Activated CD8-positive, alpha-beta T cell treated with anti-CD3 and anti-CD28 coated beads, Interleukin-2, amount 10 ng/mL, durations not matched to agents 7 days and 5 days (primary cell): ENCODE results near the gene ELOVL5. TPM values are rescaled to one million over a fixed set of nuclear protein-coding genes. Genes with fewer than 3 reads are reported as not detected.
A peak's percentile ranks its signal among the peaks of the same experiment; 100 is the strongest.

ENCODE experiments used
- ATAC-seq: fragments of 150-1000 bp; cut with Tn5 transposase; one replicate; pipeline ENCODE4 v1.10.0; 2021; ENCODE audit warnings: moderate library complexity
- CTCF ChIA-PET: fragments of 350-600 bp; sonication (Branson Sonifier 250); formaldehyde crosslinking; loops from one replicate; lab custom pipeline; 2021; ENCODE audit warnings: antibody characterized with exemption; lab: Charles Lee
- POLR2A ChIA-PET: fragments of 350-600 bp; sonication (Branson Sonifier 250); formaldehyde crosslinking; loops from one replicate; lab custom pipeline; 2021; ENCODE audit warnings: antibody characterized with exemption; lab: Charles Lee
- DNase-seq: peaks from one replicate; pipeline ENCODE4 v3.0.0-alpha.2; 2020
- H3K27ac Mint-ChIP-seq: one replicate; pipeline ENCODE4 v1.8.0; 2021; ENCODE audit warnings: mild to moderate bottlenecking, mixed read lengths
- H3K27me3 Mint-ChIP-seq: one replicate; pipeline ENCODE4 v1.8.0; 2021; ENCODE audit warnings: low read depth, mixed read lengths
- H3K36me3 Mint-ChIP-seq: one replicate; pipeline ENCODE4 v1.8.0; 2021; ENCODE audit warnings: low read depth, mixed read lengths
- H3K4me1 Mint-ChIP-seq: one replicate; pipeline ENCODE4 v1.8.0; 2021; ENCODE audit warnings: low read depth, mixed read lengths
- H3K4me3 Mint-ChIP-seq: one replicate; pipeline ENCODE4 v1.8.0; 2021; ENCODE audit warnings: mild to moderate bottlenecking, mixed read lengths
- H3K9me3 Mint-ChIP-seq: one replicate; pipeline ENCODE4 v1.8.0; 2022; ENCODE audit warnings: mixed read lengths; ENCODE audit not compliant: insufficient read depth
- total RNA-seq, 2 experiments: library from RNA; stranded (reverse); gene quantifications; one replicate each; pipeline ENCODE4 v1.2.3, GENCODE V29; 2021

Gene ELOVL5
- total RNA-seq, 2 experiments from 2014 or later = 116 TPM

DNA sequence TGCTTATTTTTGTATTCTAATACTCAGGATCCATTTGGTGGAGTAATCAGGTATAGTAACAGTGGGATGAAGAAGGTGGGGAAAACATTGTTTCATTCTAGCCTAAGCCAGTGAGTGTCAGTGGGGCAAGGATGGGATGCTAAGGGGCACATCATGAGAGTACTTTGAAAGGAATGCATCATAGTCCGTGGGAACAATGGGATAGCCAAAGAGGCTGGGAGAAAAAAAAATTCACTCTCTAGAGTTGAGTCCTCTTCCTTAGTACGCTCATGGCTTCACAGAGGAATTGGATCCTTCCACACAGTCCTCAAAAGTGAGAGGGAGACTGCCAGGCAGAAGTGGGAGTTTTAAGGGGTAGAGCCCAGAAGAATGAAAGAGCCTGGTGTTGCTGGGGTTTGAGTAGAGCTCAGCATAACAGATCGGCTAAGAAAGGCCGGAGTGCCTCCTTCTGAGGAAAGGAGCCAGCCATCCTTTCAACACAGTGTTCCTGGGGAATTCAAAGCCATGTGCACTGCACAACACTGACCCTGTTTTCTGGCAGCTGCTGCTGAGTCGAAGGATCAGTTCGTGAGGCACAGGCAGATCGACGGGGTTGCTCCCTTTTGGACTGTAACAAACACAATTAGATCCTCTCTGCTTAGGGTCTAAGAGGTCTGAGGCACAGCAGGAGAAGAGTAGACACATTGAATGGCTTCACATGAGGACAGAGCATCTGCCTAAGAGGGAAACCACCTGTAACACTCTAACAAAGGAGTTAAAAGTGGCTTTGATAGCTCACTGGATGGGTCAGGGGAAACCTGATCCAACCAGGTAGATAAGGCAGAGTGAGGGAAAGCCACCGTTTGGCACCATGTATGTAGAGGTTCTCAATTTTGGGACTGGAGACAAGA, 61.2 kb downstream of the ELOVL5 start:
- ChIA-PET POLR2A (no interaction called here), CTCF (interaction anchor here (0.6 kb wide), 1 partner anchor 256 kb away, joined by 4 read pairs; no protein-coding TSS in a partner anchor)
- DNase-seq (no peak), ATAC-seq (no peak)
- peaks cover 24% of the 10 kb centered on the region for H3K4me1 Mint-ChIP-seq
- no peak overlapping the region for H3K27ac Mint-ChIP-seq
- no peak overlapping the region for H3K4me3 Mint-ChIP-seq
- no peaks in the 10 kb centered on the region for H3K9me3 Mint-ChIP-seq
- peaks cover 44% of the 10 kb centered on the region for H3K36me3 Mint-ChIP-seq
- H3K27me3 Mint-ChIP-seq = no peaks in the 10 kb centered on the region

DNA sequence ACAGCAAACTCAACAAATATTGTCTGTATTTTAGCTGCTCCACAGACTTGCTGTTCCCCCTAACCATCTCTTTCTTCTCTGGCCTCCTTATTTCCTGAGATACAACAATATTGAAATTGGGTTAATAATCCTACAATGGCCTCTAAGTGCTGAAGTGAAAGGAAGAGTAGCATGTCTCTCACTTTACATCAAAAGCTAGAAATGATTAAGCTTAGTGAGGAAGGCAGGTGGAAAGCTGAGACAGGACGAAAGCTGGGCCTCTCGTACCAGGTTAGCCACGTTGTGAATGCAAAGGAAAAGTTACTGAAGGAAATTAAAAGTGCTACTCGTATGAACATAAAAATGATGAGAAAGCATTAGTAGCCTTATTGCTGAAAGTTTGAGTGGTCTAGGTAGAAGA, 63.8 kb downstream of the ELOVL5 start:
- H3K27ac Mint-ChIP-seq = peak overlapping the region; percentile 33
- ATAC-seq = no peak
- peaks cover 16% of the 10 kb centered on the region for H3K4me1 Mint-ChIP-seq
- H3K9me3 Mint-ChIP-seq = no peaks in the 10 kb centered on the region
- POLR2A ChIA-PET = no interaction called here
- CTCF ChIA-PET = interaction anchor here (0.6 to 1.2 kb wide), 4 partner anchors 9 to 126 kb away, joined by 3 to 4 read pairs (median 3); no protein-coding TSS in a partner anchor
- H3K36me3 Mint-ChIP-seq = peaks cover 44% of the 10 kb centered on the region
- DNase-seq = no peak
- no peak overlapping the region for H3K4me3 Mint-ChIP-seq
- H3K27me3 Mint-ChIP-seq = no peaks in the 10 kb centered on the region

DNA sequence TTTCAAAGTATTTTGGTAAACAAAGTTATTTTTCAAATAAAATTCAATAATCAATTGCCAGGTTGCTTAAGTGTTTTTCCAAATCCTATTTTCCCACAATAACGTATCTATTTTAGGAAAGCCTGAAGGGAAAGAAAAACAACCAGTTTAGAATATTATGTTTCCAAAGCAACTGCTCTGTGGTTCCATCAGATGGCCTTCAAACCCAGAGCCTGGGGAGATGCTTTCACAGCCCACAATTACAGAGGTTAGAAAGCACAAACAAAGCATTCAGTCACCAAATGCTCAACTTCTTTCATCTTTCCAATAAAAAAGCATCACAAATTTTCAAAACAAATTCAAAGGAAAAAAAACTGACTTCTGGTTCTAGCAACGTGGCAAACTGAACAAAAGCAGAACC, 66.0 kb downstream of the ELOVL5 start:
- peaks cover 49% of the 10 kb centered on the region for H3K36me3 Mint-ChIP-seq
- no peaks in the 10 kb centered on the region for H3K9me3 Mint-ChIP-seq
- H3K4me1 Mint-ChIP-seq = peaks cover 25% of the 10 kb centered on the region
- no peak overlapping the region for H3K27ac Mint-ChIP-seq
- H3K4me3 Mint-ChIP-seq = no peak overlapping the region
- ATAC-seq (no peak), DNase-seq (no peak)
- POLR2A ChIA-PET = no interaction called here
- CTCF ChIA-PET = no interaction called here
- no peaks in the 10 kb centered on the region for H3K27me3 Mint-ChIP-seq

DNA sequence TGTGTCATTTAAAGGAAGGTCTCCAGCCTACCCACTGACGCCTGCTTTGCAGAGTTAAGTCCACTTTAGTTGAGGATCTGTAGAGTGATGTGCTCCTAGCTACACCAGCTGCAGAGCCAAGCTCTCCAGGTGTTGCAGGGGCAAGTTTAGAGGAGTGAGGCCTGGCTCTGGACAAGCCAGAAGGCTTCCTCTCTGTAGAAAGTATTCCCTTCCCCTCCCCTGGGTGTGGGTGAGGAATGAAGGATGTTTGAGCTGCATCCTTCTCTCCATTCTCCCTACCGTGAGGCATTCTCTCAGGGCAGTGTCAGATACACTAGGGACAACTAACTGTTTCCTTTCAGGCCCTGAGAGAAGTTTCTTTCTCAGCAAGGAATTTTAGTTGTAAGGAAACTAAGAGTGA, 66.5 kb downstream of the ELOVL5 start:
- Mint-ChIP-seq H3K36me3 (peaks cover 47% of the 10 kb centered on the region), H3K27me3 (no peaks in the 10 kb centered on the region), H3K27ac (no peak overlapping the region), H3K4me3 (no peak overlapping the region), H3K9me3 (no peaks in the 10 kb centered on the region), H3K4me1 (peaks cover 28% of the 10 kb centered on the region)
- POLR2A ChIA-PET = no interaction called here
- ATAC-seq (no peak), DNase-seq (no peak)
- CTCF ChIA-PET = interaction anchor here (0.7 kb wide), 1 partner anchor 12 kb away, joined by 3 read pairs; no protein-coding TSS in a partner anchor

DNA sequence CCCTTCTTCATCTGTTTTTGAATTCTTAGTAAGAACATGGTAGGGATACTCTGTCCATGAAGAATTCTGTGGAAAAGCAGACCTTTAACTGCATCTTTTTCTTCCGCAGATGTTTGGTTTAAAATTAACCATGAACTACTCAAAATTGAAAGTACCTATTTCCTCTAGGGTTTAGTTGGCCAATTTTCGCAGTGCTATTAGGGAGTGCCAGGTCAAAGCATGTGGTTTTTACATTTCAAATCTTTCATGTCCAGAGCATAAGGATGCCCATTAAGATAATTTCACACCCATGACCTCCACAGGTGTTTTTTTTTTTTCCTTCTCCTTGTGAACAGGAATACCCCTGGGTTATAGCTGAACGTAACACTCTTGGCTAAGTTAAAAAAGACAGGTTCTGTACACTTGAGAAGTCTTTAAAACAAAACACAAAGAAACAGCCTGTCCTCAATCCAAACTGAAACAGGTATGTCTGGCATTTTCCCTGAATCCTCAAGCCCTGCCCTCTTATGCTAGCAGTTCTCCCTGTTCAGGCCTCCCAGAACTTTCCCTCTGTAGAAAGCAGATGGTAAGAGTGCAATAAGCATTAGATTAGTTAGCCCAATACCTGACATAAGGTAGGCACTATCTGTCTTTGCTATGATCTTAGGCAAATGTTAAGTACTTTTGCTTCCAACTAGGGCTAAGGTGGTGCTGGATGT, 67.1 kb downstream of the ELOVL5 start:
- Mint-ChIP-seq H3K27ac (no peak overlapping the region), H3K9me3 (no peaks in the 10 kb centered on the region), H3K27me3 (no peaks in the 10 kb centered on the region), H3K4me1 (peaks cover 28% of the 10 kb centered on the region), H3K4me3 (no peak overlapping the region), H3K36me3 (peaks cover 48% of the 10 kb centered on the region)
- ChIA-PET POLR2A (no interaction called here), CTCF (interaction anchor here (0.7 to 1.3 kb wide), 2 partner anchors 9 to 13 kb away, joined by 3 to 4 read pairs; no protein-coding TSS in a partner anchor)
- DNase-seq (no peak), ATAC-seq (no peak)

DNA sequence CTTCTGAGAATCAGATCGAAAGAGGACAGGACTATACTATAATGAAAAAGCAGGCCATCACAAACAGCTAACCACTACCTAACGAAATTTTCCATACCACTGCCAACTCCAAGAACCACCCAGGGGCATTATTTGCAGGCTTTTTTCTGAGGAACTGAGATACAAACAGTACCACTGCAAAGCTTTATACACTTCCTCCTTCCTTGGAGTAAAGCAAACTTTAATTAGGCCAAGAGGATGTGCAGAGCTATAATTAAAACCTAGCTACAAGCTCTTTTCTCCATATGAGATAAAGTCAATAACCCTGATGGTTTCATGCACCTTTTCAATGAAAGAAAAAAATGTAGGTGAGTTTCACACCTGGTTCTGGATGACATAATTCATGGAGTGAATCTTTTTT, 68.5 kb downstream of the ELOVL5 start:
- H3K36me3 Mint-ChIP-seq = peaks cover 51% of the 10 kb centered on the region
- ATAC-seq (no peak), DNase-seq (no peak)
- ChIA-PET POLR2A (interaction anchor here (0.6 kb wide), 1 partner anchor 11 kb away, joined by 3 read pairs; no protein-coding TSS in a partner anchor), CTCF (interaction anchor here (0.8 to 1.7 kb wide), 4 partner anchors 10 to 107 kb away, joined by 3 to 4 read pairs (median 3); no protein-coding TSS in a partner anchor)
- no peak overlapping the region for H3K27ac Mint-ChIP-seq
- H3K4me1 Mint-ChIP-seq = peaks cover 27% of the 10 kb centered on the region
- H3K4me3 Mint-ChIP-seq = no peak overlapping the region
- H3K9me3 Mint-ChIP-seq = no peaks in the 10 kb centered on the region
- H3K27me3 Mint-ChIP-seq = no peaks in the 10 kb centered on the region

DNA sequence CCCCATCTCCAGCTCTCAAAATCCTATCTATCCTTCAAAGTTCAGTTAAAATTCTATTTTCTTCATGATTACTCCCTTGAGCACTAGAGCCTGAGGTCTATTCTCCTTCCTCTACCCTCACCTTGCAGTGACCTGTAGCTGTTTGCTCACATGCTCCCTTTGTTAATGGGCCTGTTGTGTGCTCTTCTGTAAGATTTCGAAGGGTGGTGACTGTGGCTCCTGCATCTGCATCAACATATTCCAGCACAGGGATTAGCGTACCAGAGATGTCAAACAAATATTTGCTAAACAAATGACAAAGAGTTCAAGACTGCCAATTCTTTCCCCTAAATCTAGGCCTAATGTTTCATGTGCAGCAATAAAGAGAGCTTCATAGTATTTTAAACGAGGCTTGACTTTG, 69.5 kb downstream of the ELOVL5 start:
- Mint-ChIP-seq H3K4me1 (peaks cover 22% of the 10 kb centered on the region), H3K27me3 (no peaks in the 10 kb centered on the region)

DNA sequence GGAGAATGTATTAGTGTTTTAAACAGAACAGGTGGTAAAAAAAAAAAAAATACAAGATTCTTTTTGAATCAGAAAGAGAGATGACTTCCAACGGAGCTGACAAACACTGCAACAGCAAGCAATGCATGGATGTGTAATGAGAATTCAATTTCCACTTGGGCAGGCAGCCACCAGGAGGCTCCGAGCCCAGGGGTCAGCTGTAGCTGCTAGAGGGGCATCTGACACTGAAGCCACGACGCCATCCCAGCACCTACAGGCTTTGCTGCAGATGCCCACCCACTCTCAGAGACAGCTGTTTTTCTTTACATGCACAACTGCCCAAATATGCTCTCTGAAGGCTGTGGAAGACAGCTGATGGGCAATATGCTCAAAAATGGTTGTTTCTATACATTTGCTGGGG, 75.4 kb downstream of the ELOVL5 start:
- ATAC-seq (no peak), DNase-seq (no peak)
- peak overlapping the region; percentile 26 for H3K27ac Mint-ChIP-seq
- ChIA-PET POLR2A (interaction anchor here (0.6 to 0.7 kb wide), 2 partner anchors 17 to 198 kb away, joined by 3 to 5 read pairs; no protein-coding TSS in a partner anchor), CTCF (interaction anchor here (1.0 to 1.5 kb wide), 5 partner anchors 21 to 164 kb away, joined by 3 to 4 read pairs (median 3); no protein-coding TSS in a partner anchor)
- peaks cover 68% of the 10 kb centered on the region for H3K36me3 Mint-ChIP-seq
- H3K4me1 Mint-ChIP-seq = peaks cover 9% of the 10 kb centered on the region
- no peak overlapping the region for H3K4me3 Mint-ChIP-seq
- H3K9me3 Mint-ChIP-seq = no peaks in the 10 kb centered on the region
- no peaks in the 10 kb centered on the region for H3K27me3 Mint-ChIP-seq

More for the DNA sequence above, 69.5 kb downstream of the ELOVL5 start:
- Mint-ChIP-seq H3K27ac (no peak overlapping the region), H3K9me3 (no peaks in the 10 kb centered on the region), H3K36me3 (peaks cover 53% of the 10 kb centered on the region), H3K4me3 (no peak overlapping the region)
- ATAC-seq (no peak), DNase-seq (no peak)
- ChIA-PET POLR2A (no interaction called here), CTCF (interaction anchor here (0.8 to 1.7 kb wide), 5 partner anchors 11 to 107 kb away, joined by 3 to 4 read pairs (median 3); no protein-coding TSS in a partner anchor)

DNA sequence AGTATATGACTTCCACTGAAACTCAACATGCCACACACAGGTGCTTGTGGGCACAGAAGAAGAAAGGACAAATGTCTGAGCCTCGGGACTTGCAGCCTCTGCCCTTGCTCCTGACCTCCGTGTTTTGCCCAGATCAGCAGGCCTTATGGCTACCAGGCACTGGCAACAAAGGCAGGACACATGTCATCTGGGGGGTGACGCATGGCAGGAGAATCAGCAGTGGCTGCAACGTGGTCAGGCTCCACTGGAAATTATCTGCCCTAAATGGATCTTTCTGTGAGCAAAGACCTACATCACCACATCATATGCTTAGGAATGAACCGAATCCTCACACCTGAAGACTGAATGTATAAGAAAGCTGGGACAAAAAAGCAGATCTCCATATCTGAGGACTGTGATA, 78.9 kb downstream of the ELOVL5 start:
- ChIA-PET POLR2A (no interaction called here), CTCF (no interaction called here)
- no peak overlapping the region for H3K4me3 Mint-ChIP-seq
- H3K36me3 Mint-ChIP-seq = peaks cover 75% of the 10 kb centered on the region
- no peaks in the 10 kb centered on the region for H3K27me3 Mint-ChIP-seq
- no peaks in the 10 kb centered on the region for H3K9me3 Mint-ChIP-seq
- DNase-seq (no peak), ATAC-seq (no peak)
- no peaks in the 10 kb centered on the region for H3K4me1 Mint-ChIP-seq
- H3K27ac Mint-ChIP-seq = no peak overlapping the region

DNA sequence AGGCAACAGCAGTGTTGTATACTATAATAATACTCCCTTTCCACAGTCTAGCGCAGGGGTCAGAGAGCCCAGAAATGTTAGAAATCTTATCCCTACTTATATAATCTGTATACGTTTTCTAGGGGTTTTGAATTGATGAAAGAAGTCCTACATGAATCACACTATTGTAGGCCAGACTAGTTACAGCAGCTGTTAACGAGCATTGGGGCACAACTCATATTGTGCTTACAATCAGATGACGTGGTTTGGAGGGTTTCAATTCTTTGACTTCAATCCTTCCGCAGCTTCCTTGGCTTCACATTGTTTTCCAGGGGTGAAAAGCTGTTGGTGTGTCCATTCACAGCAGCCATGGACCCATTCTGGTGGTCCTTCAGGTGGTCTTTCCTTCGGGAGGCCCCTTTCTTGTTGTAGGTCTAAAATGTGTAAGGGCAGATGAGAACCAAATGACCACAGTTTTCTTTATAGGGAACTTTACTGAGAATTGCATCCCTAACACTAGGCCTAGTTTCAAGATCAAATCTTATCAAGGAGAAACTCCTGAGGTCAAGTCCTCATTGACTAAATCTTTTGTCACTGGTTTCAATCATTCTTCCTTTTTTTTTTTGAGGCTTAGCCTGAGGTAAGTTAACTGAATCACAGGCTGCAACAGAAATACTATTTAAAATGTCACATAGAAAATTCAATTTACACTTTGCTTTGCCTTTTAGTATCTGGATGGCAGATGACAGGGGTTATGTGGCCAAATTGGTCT, 79.7 kb downstream of the ELOVL5 start:
- ChIA-PET CTCF (interaction anchor here (1.4 kb wide), 1 partner anchor 11 kb away, joined by 3 read pairs; no protein-coding TSS in a partner anchor), POLR2A (no interaction called here)

DNA sequence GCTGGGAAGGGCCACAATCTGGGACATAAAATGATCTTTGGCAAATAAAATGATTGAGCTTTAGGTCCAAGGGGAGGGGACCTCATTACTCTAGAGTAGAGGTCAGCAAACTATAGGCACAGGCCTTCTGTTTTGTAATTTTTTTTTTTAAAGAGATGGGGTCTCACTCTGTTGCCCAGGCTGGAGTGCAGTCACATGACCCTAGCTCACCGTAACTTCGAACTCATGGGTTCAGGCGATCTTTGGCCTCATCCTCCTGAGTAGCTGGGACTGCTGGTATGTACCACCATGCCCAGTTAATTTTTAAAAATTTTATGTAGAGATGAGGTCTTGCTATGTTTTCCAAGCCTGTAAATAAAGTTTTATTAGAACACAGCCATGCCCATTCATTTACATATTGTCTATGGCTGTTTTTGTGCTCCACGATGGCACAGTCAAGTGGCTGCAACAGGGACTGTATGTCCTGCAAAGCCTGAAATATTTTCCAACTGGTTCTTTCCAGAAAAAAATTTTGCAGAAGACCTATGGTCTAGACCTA, 82.1 kb downstream of the ELOVL5 start:
- no peak overlapping the region for H3K27ac Mint-ChIP-seq
- ChIA-PET CTCF (interaction anchor here (1.3 kb wide), 1 partner anchor 94 kb away, joined by 3 read pairs; no protein-coding TSS in a partner anchor), POLR2A (no interaction called here)
- no peak overlapping the region for H3K4me3 Mint-ChIP-seq
- DNase-seq = no peak
- peaks cover 75% of the 10 kb centered on the region for H3K36me3 Mint-ChIP-seq
- no peaks in the 10 kb centered on the region for H3K27me3 Mint-ChIP-seq
- no peaks in the 10 kb centered on the region for H3K4me1 Mint-ChIP-seq
- H3K9me3 Mint-ChIP-seq = no peaks in the 10 kb centered on the region
- ATAC-seq = no peak

More for the DNA sequence above, 79.7 kb downstream of the ELOVL5 start:
- Mint-ChIP-seq H3K4me3 (no peak overlapping the region), H3K4me1 (no peaks in the 10 kb centered on the region), H3K27me3 (no peaks in the 10 kb centered on the region), H3K36me3 (peaks cover 79% of the 10 kb centered on the region), H3K27ac (no peak overlapping the region), H3K9me3 (no peaks in the 10 kb centered on the region)
- DNase-seq = no peak
- ATAC-seq = no peak
